Non-pigmented ciliary epithelial cell (primary cell): ENCODE measurements around the gene PSKH1.

Experiments used
- DNase-seq: peaks from one replicate; pipeline ENCODE4 v3.0.0-alpha.2; 2010; ENCODE audit warnings: low read depth

Gene PSKH1

GRCh38 chr16:67868290-67868689 is 24.8 kb upstream of the PSKH1 start:
- DNase-seq, result no peak

- DNase-seq, result no peak
These were observed 23.4 kb upstream of the PSKH1 start for GRCh38 chr16:67869653-67870052.

- no peak for DNase-seq
These were observed 21.8 kb upstream of the PSKH1 start for GRCh38 chr16:67871256-67871655.

GRCh38 chr16:67872131-67872630 is 20.9 kb upstream of the PSKH1 start:
- DNase-seq, result no peak

GRCh38 chr16:67872631-67873434 is 20.2 kb upstream of the PSKH1 start, which contains the start of gene EDC4:
TSS of gene EDC4 (plus strand) at chr16:67873052. CDS start at chr16:67873262, 210 bp downstream.
- DNase-seq, result peak; percentile 30

GRCh38 chr16:67873435-67874370 is 19.4 kb upstream of the PSKH1 start:
- DNase-seq, result no peak

- no peak for DNase-seq
These were observed 18.7 kb upstream of the PSKH1 start for GRCh38 chr16:67874372-67874771.

GRCh38 chr16:67877064-67877463 is 16.0 kb upstream of the PSKH1 start:
- no peak for DNase-seq

- DNase-seq, result no peak
These were observed 14.8 kb upstream of the PSKH1 start for GRCh38 chr16:67878232-67878631.

- no peak for DNase-seq
These were observed 14.2 kb upstream of the PSKH1 start for GRCh38 chr16:67878846-67879245.

- no peak for DNase-seq
These were observed 13.6 kb upstream of the PSKH1 start for GRCh38 chr16:67879462-67879861.

GRCh38 chr16:67879936-67880335 is 13.1 kb upstream of the PSKH1 start:
- DNase-seq, result no peak

- no peak for DNase-seq
These were observed 12.5 kb upstream of the PSKH1 start for GRCh38 chr16:67880584-67880983.

- no peak for DNase-seq
These were observed 11.4 kb upstream of the PSKH1 start for GRCh38 chr16:67881621-67882161.

- DNase-seq, result no peak
These were observed 10.5 kb upstream of the PSKH1 start for GRCh38 chr16:67882374-67883145.

- DNase-seq, result no peak
These were observed 9.7 kb upstream of the PSKH1 start for GRCh38 chr16:67883146-67883871.

GRCh38 chr16:67883872-67884261 is 9.2 kb upstream of the PSKH1 start:
- DNase-seq, result no peak

GRCh38 chr16:67884684-67885083 is 8.4 kb upstream of the PSKH1 start, which contains the start of gene NRN1L:
TSS of gene NRN1L (plus strand) at chr16:67884885. CDS start at chr16:67884904, 19 bp downstream.
- peak; percentile 64 for DNase-seq

- no peak for DNase-seq
These were observed 7.5 kb upstream of the PSKH1 start for GRCh38 chr16:67885545-67885944.

GRCh38 chr16:67885976-67886375 is 7.1 kb upstream of the PSKH1 start:
- DNase-seq, result no peak

GRCh38 chr16:67886387-67886786 is 6.7 kb upstream of the PSKH1 start:
- DNase-seq, result no peak
